ENCODE measurements around the gene SEMA5B. TPM values are rescaled to one million over a fixed set of nuclear protein-coding genes. Genes with fewer than 3 reads are reported as not detected.

SEMA5B gene
- total RNA-seq, 1 experiment from 2014 or later = not detected

DNA sequence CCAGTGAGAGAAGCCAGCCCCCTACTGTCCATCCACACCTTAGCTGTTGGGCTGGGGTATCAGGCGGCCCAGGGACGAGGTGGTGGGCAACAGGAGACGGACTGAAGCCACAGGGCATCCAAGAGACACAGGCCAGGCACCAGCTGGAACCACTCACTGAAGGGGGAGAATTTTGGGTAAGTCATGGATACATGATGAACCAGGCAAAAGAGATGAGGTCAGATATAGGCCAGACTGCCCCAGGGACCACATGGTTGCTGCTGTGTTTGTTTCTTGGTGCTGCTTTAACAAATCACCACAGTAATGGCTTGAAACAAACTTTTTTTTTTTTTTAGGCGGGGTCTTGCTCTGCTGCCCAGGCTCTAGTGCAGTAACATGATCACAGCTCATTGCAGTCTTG lies 66.4 kb downstream of the SEMA5B start:
- Mint-ChIP-seq H3K4me1 (ENCODE audit: low read depth, unreplicated experiment) (peaks cover 8% of the 10 kb centered on the region), H3K36me3 (ENCODE audit: insufficient read depth, unreplicated experiment) (no peaks in the 10 kb centered on the region), H3K27me3 (ENCODE audit: unreplicated experiment) (peaks cover 45% of the 10 kb centered on the region), H3K27ac (ENCODE audit: unreplicated experiment) (no peak overlapping the region), H3K4me3 (ENCODE audit: low read depth, unreplicated experiment) (no peak overlapping the region), H3K9me3 (ENCODE audit: low read depth, unreplicated experiment) (no peaks in the 10 kb centered on the region)
- CTCF ChIA-PET = no interaction called here
- BruUV-seq (replicated peaks) = no TSS peak
- intact Hi-C loops (cut with micrococcal nuclease; ENCODE audit: unreplicated experiment) = no loop called here
- no peak for TF ChIP-seq CTCF (IDR thresholded peaks at IDR 0.05; ENCODE audit: unreplicated experiment)
- DNase-seq = no peak

GRCh38 chr3:122960652-122961051 lies 66.9 kb downstream of the SEMA5B start:
- intact Hi-C loops (cut with micrococcal nuclease; ENCODE audit: unreplicated experiment) = no loop called here
- H3K4me3 Mint-ChIP-seq (ENCODE audit: low read depth, unreplicated experiment) = no peak overlapping the region
- no peak for DNase-seq
- H3K36me3 Mint-ChIP-seq (ENCODE audit: insufficient read depth, unreplicated experiment) = no peaks in the 10 kb centered on the region
- peaks cover 42% of the 10 kb centered on the region for H3K27me3 Mint-ChIP-seq (ENCODE audit: unreplicated experiment)
- H3K27ac Mint-ChIP-seq (ENCODE audit: unreplicated experiment) = no peak overlapping the region
- TF ChIP-seq CTCF (IDR thresholded peaks at IDR 0.05; ENCODE audit: unreplicated experiment) = no peak
- no TSS peak for BruUV-seq (replicated peaks)
- CTCF ChIA-PET = no interaction called here
- peaks cover 8% of the 10 kb centered on the region for H3K4me1 Mint-ChIP-seq (ENCODE audit: low read depth, unreplicated experiment)
- H3K9me3 Mint-ChIP-seq (ENCODE audit: low read depth, unreplicated experiment) = no peaks in the 10 kb centered on the region

GRCh38 chr3:122959339-122959738 lies 68.2 kb downstream of the SEMA5B start:
- Mint-ChIP-seq H3K36me3 (ENCODE audit: insufficient read depth, unreplicated experiment) (no peaks in the 10 kb centered on the region), H3K27ac (ENCODE audit: unreplicated experiment) (no peak overlapping the region), H3K4me1 (ENCODE audit: low read depth, unreplicated experiment) (peaks cover 8% of the 10 kb centered on the region), H3K9me3 (ENCODE audit: low read depth, unreplicated experiment) (no peaks in the 10 kb centered on the region), H3K27me3 (ENCODE audit: unreplicated experiment) (peaks cover 29% of the 10 kb centered on the region), H3K4me3 (ENCODE audit: low read depth, unreplicated experiment) (no peak overlapping the region)
- CTCF ChIA-PET = no interaction called here
- no TSS peak for BruUV-seq (replicated peaks)
- intact Hi-C loops (cut with micrococcal nuclease; ENCODE audit: unreplicated experiment) = no loop called here
- no peak for DNase-seq
- TF ChIP-seq CTCF (IDR thresholded peaks at IDR 0.05; ENCODE audit: unreplicated experiment) = no peak

DNA sequence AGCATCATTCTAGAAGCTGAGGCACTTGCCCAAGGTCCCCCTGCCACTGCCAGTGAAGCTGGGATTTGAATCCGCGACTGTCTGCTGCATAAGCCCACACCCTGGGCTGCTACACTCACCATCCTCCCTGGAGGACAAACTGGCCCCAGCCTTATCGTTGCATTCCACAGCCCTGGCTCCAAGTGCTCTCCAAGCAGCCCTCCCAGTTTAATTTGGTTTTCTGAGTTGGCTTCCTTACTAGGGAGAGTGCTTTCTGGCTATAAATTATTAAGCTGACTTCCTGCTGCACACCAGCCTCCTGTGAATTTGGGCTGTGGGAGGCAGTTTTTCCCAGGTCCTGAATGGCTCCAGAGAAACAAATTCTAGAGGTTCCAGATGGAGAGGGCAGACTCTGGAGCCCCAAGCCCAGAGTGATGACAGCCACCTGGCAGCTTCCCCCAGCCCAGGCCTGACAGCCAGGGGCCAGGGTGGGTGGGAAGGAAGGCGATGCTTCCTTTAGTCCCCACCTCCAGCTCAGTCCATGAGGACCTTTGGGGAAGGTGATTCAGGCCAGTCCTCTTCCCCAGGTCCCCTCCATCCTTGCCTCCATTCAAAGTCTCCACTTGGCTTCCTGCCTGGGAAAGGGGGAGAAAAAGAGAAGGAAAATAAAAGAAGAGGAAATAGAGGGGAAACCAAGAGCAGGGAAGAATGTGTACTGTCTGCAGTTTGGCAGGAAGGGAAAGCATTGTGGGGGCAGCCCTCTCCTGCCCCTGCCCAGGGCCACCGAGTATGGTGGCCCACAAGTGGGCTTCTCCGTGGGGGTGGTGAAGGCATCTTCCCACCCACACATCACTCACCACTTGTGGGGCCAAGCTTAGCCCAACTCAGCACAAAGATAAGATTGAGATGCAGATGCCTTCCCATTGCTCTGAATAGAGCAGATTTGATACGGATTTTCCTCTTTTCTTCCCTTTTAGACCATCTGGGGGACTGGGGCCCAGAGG lies 69.6 kb downstream of the SEMA5B start:
- no TSS peak for BruUV-seq (replicated peaks)
- CTCF ChIA-PET = interaction anchor here (1.2 kb wide), 1 partner anchor 15 kb away, joined by 5 read pairs; no protein-coding TSS in a partner anchor
- peaks cover 8% of the 10 kb centered on the region for H3K4me1 Mint-ChIP-seq (ENCODE audit: low read depth, unreplicated experiment)
- intact Hi-C loops (cut with micrococcal nuclease; ENCODE audit: unreplicated experiment) = no loop called here
- no peak for TF ChIP-seq CTCF (IDR thresholded peaks at IDR 0.05; ENCODE audit: unreplicated experiment)
- DNase-seq = no peak
- H3K36me3 Mint-ChIP-seq (ENCODE audit: insufficient read depth, unreplicated experiment) = no peaks in the 10 kb centered on the region
- H3K4me3 Mint-ChIP-seq (ENCODE audit: low read depth, unreplicated experiment) = no peak overlapping the region
- H3K9me3 Mint-ChIP-seq (ENCODE audit: low read depth, unreplicated experiment) = no peaks in the 10 kb centered on the region
- H3K27me3 Mint-ChIP-seq (ENCODE audit: unreplicated experiment) = peaks cover 15% of the 10 kb centered on the region
- H3K27ac Mint-ChIP-seq (ENCODE audit: unreplicated experiment) = no peak overlapping the region

Measured in Calu3 (cell line).